Activated CD8-positive, alpha-beta memory T cell treated with anti-CD3 and anti-CD28 coated beads for 36 hours (primary cell): ENCODE data around the gene TLL2. TPM values are rescaled to one million over a fixed set of nuclear protein-coding genes. Genes with fewer than 3 reads are reported as not detected.

Experiments
- CTCF ChIA-PET: fragments of 350-600 bp; sonication (Branson Sonifier 250); formaldehyde crosslinking; loops from one replicate; lab custom pipeline; 2021; ENCODE audit warnings: antibody characterized with exemption; lab: Charles Lee
- POLR2A ChIA-PET: fragments of 350-600 bp; sonication (Branson Sonifier 250); formaldehyde crosslinking; loops from one replicate; lab custom pipeline; 2021; ENCODE audit warnings: antibody characterized with exemption; lab: Charles Lee
- total RNA-seq, 2 experiments: library from RNA; stranded (reverse); gene quantifications; one replicate each; pipeline ENCODE4 v1.2.3, GENCODE V29; 2021

The TLL2 gene
- total RNA-seq, 2 experiments from 2014 or later = not detected

DNA sequence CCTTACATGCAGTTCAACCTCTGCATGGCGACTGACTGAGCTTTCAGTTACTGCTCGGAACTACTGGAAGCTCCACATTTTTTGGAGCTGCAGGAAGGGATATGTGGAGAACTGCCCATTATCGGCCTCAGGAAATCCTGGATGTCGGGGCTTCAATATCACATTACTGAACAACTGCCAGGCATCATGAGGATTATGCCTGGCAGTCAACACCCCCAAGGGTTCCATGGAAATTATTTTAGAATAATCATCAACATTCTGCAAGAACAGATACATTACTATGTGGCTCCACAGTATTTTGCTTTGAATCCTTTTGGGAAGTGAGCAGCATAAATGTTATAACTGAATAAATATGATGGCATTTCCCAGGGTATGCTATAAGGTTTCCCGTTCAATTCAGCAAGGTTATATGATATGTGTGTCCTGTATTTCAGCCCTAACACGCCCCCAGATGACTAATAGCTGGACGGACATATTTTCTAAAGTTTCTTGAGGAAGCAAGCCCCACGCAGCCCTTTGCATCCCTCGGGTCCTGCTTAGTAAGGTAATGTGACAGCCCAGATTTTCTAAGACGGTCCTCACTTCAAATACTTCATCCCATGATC lies 101.9 kb downstream of the TLL2 start:
- CTCF ChIA-PET = interaction anchor here (0.6 kb wide), 1 partner anchor 142 kb away, joined by 4 read pairs; no protein-coding TSS in a partner anchor
- POLR2A ChIA-PET = no interaction called here

DNA sequence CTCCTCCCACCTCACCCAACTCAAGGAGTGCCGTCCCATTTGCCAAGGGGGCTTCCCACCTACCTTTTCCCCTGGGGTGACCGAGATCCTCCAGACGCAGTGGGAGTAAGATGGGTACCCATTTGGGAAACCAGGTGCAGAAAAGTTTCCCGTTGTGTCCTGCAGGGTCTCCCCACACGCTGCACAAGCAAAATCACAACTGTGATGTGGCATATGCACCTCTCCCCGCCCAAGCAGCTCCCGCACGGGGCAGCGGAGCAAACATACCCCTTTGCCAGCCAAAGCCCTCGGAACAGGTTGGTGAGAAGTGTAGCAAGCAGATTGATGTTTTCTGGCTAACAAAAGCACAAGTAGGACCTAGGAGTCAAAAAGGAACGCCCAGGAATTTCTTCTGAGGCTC lies 103.4 kb downstream of the TLL2 start:
- POLR2A ChIA-PET = no interaction called here

DNA sequence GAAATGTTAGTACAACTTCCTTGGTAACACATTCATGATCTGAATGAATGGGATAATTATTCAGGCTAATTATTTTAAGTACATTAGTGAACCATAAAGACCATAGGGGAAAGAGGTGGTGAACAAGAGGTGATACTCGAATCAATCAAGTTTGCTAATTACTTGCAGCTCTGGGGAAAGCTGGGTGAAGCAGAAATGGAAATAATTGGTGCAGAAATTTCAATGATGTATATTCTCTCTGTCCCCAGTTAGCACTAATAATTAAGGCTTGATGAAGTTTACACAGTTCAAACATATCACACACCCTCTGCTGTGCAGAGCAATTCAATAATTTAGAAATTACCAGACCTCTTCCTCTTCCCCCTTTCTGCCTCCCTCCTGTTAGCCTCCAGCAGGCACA lies 105.5 kb downstream of the TLL2 start:
- CTCF ChIA-PET = no interaction called here
- POLR2A ChIA-PET = no interaction called here

More for the DNA sequence above, 103.4 kb downstream of the TLL2 start:
- CTCF ChIA-PET = no interaction called here

DNA sequence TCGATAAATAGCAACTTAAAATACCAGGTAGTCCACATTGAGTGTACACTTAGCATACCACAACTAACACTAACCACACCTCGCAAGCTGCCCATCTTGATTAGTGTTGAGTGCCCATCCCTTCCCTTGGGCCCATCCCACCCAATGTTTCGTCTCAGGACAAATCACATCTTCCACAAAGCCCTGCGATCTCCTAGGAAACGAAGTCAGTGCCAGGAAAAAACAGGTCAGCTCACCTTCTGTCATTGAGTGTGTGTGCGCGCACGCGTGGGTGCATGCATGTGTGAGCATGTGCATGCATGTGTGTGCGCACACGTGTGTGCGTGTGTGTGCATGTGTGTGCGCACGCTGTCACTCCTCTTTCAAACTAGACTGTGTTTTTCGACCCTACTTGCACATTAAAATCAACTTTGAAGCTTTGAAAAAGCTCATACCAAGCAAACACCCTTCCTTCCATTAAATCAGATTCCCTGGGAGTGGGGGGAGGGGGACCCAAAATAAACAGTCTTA lies 106.1 kb downstream of the TLL2 start:
- POLR2A ChIA-PET = no interaction called here
- CTCF ChIA-PET = no interaction called here

DNA sequence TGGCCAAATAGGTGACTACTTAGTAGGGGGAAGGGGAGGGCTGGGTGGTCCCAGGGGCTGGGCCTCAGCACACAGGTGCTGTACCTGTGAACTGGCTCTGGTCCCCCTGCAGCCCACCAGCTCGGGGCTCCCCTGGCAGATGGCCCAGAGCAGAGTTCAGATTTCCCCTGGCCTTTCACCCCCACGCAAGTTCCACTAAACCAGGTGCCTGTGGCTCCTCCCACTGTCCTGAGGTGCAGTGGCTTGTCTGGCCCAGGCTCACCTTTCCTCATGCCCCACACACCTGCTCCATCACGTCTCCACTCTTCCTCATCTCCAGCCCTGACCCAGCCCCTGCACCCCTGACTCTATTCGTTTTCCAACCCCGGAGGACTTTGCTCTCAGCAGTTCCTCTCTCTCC lies 107.6 kb downstream of the TLL2 start:
- ChIA-PET POLR2A (no interaction called here), CTCF (interaction anchor here (1.4 kb wide), 1 partner anchor 10 kb away, joined by 3 read pairs; no protein-coding TSS in a partner anchor)

DNA sequence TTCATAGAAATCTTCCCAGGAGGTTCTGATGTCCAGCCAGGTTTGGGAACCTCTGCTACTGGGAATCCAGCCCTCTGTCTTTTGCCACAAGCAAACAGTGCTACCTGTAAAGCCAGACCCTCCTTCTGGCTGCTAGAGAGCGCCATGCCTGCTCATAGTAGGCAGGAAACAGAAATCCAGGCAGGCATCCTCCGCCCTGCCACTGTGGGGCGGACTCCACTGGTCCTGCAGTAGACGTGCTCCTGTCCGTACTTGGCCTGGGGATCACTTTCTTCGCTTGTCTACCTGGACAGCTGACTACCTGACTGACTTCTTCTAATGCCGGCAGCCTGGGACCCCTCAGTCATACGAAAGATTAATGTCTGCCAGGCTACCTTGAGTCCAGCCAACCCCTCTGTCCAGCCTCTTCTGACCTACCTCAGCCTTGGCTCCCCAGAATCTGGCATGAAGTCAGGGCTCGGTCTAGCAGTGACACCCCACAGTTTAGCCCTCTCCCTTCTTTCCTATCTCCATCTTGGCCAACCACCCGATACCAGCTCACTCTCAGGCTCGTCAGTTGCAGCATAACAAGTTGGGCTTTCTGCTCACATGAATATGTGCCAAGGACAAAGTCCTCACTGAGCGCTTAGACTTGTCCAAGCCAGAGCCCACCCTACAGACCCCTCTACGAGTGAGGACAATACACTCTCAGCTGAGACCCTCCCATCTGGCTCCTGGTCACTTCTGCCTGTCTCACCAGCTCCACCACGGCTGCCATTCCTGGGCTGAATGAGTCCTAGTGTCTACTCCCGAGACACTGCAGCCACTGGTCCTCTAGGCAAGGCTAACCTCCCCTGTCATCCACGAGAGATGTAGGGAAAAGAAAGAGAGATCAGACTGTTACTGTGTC lies 111.1 kb downstream of the TLL2 start:
- CTCF ChIA-PET = no interaction called here

DNA sequence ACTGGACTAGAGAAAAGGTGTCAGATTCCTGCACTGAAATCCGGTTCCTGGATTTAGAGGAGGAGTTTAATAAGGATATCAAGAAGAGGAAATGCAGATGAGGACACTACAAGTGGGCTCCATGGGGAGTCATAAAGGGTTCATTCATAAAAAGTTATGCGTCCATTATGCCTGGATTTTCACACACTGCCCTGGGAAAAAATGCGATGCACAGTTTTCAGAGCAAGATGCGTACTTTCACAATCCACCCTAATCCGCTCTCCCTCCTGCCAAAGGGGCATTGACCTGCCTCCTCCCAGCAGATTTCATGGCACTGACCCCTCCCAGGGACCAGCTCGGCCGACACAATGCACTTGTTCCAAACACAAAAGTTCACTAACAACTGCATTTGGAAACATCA lies 112.7 kb downstream of the TLL2 start:
- CTCF ChIA-PET = no interaction called here
- POLR2A ChIA-PET = no interaction called here

More for the DNA sequence above, 111.1 kb downstream of the TLL2 start:
- POLR2A ChIA-PET = no interaction called here

DNA sequence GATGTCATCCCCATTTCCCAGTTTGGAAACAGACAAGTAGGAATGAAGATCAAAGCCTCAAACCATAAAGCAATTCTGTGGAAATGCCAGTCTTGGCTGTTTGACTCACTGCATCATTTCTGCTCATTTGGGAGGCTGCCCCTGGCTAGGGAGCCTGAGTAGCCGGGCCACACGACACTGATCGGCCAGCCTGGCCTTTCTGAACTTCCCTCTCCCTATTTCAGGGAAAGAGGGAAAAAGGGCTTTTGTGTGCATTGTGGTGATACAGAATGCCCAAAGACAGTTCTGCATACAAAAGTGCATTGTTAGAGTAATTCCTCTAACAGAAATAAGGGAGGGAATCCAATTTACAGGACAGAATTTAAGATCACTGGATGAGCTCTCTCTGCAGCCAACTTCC lies 113.3 kb downstream of the TLL2 start:
- ChIA-PET POLR2A (no interaction called here), CTCF (interaction anchor here (0.6 kb wide), 1 partner anchor 43 kb away, joined by 3 read pairs; no protein-coding TSS in a partner anchor)

DNA sequence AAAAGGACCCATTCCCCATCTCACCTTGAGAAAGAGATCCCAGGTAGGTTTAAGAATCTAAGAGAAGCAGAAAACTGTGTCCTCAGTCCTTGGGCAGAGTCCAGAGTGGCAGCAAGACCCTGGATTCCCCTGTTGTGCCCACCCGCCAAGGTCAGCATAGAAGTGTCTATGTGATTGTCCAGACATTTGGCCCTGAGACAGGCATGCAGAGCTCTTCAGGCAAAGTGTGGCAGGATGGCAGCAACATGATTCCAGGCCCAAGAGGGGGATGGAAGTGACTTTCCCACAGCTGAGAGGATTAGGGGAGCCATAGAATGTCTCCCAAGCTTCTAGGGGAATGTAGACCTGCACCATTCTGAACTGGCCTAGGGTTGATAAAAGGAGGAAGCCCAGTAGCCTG lies 115.8 kb downstream of the TLL2 start:
- ChIA-PET POLR2A (no interaction called here), CTCF (interaction anchor here (1.8 kb wide), 1 partner anchor 116 kb away, joined by 6 read pairs; the partner anchor contains the start of gene TLL2)

DNA sequence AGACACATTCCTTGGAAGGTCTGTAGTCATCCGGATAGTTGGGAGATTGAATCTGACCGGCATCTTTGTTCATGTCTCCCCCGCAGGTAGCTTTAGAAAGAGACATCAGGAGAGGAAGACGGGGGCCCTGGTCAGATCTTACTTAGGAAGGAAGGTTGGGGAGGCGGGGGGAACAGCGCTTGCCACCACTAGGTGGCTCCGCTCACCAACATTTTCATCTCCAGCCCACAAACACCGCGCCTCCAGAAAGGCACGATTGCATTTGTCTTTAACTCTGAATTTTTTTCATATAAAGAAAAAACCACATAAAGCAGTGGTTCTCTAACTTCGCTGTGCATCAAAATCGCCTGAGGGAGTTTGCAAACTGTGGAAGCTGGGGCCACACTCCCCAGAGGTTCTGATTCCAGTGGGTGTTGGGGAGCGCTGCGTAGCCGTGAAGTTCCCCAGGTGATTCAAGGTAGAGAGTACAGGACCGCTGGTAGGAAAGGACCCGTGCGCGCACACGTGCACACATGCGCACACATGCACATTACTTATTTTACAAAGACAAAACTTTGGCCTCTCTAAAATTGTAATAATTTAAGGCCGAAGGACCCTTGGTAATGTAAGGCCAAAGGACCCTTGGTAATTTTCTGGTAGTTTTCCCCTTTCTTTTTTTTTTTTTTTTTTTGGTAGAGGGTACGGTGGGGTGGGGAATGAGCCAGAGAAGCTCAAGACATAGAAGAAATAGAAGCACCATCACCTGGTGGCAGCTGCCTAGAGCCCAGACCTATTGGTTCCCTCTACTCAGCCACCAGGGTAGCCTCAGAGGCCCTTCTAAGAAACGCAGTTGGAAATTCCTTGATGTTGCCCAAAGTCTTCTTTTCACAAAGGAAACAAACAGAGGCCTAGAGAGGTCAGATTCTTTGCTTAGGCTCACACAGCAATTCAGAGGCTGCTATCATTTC lies 117.5 kb downstream of the TLL2 start:
- ChIA-PET POLR2A (no interaction called here), CTCF (interaction anchor here (0.6 to 2.1 kb wide), 8 partner anchors 10 to 310 kb away, joined by 3 to 8 read pairs (median 4); partner anchors contain the start of gene TLL2)

DNA sequence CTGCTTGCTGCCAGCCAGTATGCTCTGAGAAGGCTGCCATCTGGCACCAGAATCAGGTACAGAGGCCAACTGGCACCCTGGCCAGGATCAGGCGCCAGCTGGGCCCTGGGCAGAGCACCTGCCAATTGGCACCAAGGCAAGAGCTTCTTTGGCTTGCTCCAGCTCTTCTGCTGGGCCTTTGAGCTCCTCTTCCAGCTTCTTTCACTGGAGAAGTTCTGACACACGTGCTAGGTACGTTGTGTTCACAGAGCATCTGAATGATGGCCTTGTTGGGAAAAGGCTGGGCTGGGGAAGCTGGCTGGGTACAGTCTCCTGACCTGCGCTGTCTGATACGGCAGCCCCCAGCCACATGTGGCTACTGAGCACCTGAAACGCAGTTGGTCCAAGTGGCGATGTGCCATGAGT lies 123.3 kb downstream of the TLL2 start:
- ChIA-PET CTCF (no interaction called here), POLR2A (no interaction called here)

DNA sequence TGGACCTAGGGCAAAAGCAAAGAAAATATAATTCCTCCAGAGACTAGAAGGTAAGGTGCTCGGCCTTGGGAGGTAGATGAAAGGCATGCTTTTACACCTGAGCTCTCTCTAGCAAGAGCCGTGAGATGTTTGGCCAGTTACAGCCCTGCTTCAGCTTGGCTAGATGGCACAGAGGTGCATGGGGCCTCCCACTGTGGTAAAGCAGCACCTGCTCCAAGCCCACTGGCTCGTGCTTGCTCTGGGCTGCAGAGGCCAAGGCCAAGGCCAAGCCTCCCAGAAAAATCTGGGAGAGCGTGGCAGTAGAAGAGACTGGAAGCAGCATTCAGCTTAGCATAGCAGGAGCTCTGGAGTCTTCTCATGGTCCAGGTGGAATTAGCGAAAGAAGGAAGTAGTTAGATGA lies 123.9 kb downstream of the TLL2 start:
- ChIA-PET POLR2A (no interaction called here), CTCF (no interaction called here)

DNA sequence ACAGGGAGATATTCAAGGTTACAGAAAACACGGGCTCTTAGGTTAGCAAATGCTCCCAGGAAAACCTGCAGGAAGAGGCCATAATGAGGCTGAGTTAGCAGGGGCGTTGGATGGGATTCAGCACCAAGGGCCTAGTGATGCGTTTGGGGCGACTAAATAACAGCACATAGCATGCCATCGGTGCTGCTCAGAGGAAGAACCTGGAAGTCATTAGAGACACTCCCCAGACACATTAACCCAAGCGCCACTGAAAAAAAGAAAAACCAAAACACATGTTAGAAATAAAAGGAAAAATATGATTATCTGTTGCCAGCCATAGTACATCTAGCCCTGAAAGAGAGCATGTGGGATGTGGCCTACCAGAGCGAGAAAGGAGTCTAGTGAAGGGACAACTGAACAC lies 126.1 kb downstream of the TLL2 start:
- CTCF ChIA-PET = no interaction called here
- POLR2A ChIA-PET = no interaction called here

DNA sequence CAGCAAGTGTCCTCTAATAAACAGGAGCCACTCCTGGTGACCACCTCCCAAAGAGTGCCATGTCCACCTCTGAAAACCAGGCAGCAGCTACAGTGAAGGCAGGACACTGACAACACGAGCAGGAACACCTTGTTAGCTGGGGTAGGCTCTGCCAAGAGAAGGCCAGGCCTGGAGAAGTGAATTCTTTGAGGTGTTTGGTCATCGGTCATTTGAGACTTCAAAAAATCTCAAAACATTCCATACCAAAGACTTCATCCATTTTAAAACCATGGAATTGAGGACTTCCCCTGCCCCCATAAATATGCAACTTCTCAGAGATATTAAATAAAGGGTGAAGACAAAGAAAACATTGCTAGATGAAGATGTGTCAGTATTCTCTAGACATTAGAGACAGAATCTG lies 126.6 kb downstream of the TLL2 start:
- CTCF ChIA-PET = no interaction called here
- POLR2A ChIA-PET = no interaction called here

DNA sequence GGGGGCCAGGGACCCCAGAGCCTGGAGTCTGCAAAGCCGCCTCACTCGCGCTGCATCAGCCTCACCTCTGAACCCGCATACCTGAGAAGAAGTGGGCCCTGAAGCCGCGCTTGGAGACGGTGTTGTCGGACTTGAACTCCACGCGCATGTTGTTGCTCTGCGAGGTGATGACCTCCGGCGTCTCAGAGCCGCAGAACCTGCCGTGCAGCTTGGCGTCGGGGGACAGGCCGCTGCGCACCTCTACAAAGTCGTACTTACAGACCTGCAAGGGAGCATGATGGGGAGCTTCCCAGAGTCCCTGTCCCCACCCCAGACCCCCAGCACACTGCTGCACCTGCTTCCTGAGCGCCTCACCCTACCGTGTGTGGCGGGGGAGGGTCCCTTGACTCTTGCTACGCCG lies 129.2 kb downstream of the TLL2 start:
- ChIA-PET CTCF (interaction anchor here (1.8 kb wide), 1 partner anchor 8 kb away, joined by 5 read pairs; no protein-coding TSS in a partner anchor), POLR2A (no interaction called here)

DNA sequence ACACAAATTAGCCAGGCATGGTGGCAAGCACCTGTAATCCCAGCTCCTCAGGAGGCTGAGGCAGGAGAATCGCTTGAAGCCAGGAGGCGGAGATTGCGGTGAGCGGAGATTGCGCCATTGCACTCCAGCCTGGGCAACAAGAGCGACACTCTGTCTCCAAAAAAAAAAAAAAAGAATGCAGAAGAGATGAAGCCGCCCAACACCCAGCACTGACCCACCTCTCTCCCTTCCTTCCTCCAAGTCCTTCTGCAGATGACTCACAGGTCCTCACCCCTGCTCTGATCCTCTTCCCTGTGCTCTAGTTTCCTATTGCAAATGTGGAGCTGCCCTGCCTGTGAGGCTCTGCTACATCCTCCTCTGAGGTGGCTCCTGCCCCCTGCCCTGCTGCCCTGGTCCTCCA lies 132.9 kb downstream of the TLL2 start:
- POLR2A ChIA-PET = no interaction called here
- CTCF ChIA-PET = interaction anchor here (0.7 kb wide), 1 partner anchor 152 kb away, joined by 3 read pairs; no protein-coding TSS in a partner anchor

DNA sequence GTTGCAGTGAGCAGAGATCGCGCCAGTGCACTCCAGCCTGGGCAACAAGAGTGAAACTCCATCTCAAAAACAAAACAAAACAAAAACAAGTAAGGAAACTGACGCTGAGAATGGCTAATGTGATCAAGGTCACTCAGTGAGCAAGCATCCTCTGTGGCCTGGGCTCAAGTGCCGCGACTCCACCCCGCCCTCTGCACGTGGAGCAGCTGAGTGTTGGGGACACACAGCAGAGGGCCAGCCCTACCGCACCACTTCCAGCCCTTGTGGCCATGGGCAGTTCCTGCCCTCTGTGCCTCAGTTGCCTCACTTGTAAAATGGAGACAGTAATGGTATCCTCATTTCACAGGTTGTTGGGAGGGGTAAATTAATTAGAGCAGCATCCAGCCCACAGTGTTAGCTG lies 134.0 kb downstream of the TLL2 start:
- ChIA-PET POLR2A (no interaction called here), CTCF (no interaction called here)

DNA sequence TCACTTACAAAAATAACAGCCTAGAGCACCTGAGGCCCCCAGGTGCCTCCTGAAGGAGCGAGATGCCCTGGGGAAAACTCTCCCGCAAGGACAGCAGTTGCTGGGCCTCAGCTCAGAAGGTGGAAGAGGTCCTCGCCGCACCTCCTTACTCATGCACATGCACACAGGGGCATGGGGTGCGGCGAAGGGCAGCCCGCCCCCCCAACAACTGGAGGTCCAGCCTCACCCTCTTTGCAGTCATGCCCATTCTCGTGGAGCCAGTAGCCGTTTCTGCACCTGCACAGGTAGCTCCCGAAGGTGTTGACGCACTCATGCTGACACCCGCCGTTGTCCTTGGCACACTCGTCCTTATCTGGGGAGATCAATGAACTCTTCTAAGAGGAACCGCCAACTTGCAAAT lies 135.0 kb downstream of the TLL2 start:
- ChIA-PET POLR2A (interaction anchor here (0.6 kb wide), 1 partner anchor 948 kb away, joined by 3 read pairs; no protein-coding TSS in a partner anchor), CTCF (interaction anchor here (1.2 kb wide), 1 partner anchor 90 kb away, joined by 3 read pairs; no protein-coding TSS in a partner anchor)

DNA sequence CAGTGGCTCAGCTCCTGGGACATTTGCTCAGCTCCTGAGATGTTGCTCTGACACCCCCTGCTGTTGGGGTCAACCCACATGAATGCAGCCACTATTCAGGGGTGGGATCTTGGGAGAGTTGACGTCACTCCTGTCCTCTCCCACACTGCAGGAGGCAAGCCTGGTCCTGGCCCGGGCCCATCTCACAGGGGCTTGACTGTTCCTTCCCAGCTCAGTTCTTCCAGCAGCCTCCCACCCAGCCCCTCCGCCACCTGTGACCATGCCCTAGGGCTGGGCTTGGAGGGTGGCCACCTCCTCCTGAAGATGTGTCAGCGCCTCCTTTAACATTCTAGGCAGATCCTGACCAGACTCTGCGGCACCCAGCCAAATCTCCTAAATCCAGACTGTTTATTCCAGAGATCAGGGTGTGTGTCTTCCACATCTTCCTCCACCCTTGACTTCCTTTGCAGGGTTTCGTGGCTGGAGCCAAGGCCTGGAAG lies 135.9 kb downstream of the TLL2 start:
- POLR2A ChIA-PET = no interaction called here
- CTCF ChIA-PET = interaction anchor here (1.2 to 2.4 kb wide), 3 partner anchors 8 to 90 kb away, joined by 3 to 5 read pairs (median 3); no protein-coding TSS in a partner anchor
